Measurements from ENCODE around the gene HMG20A.

DNA sequence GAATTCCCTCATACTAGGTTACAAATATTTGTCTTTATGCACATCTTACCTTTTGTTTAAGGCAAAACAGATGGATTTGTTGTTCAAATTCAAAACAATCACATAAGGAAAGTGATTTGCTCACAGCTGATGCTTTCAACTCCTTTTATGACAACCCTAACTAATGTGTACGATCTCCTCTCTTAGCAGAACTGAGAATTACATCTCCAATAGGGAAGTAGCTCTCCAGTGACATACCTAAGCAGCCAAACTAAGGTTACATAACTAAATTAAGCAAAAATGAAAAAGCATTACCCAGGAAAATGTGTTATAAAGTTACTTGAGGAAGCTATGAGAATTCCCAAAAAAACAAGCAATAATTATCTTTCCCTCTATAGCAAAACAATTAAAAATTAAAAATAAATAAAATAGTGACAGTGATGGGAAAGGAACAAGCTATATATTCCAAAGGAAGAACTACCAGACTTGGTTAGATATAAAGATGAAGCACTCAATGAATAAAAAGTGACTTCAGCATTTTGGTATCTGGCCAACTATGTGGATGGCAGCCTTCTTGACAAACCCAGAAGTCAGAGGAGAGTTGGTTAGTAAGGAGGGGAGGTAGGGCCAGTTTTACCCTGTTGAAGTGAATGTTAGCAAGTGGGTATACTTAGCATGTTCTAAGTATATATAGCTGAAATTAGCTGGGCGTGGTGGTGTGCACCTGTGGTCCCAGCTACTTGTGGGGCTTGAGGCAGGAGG lies 33.2 kb upstream of the HMG20A start:
- TF ChIP-seq POLR2A (IDR thresholded peaks at IDR 0.05; ENCODE audit: low read depth, low read length) (no peak), GABPA (IDR thresholded peaks at IDR 0.05; ENCODE audit: low read depth) (no peak), NR2C1 (IDR thresholded peaks at IDR 0.05) (no peak), YY1 (IDR thresholded peaks at IDR 0.05; ENCODE audit: low read depth, low read length) (no peak), IKZF1 (conservative IDR thresholded peaks at IDR 0.05) (no peak), ZNF384 (IDR thresholded peaks at IDR 0.05; ENCODE audit: borderline replicate concordance, low read depth, low read length) (no peak), TAF1 (IDR thresholded peaks at IDR 0.05; ENCODE audit: borderline replicate concordance, low read depth, low read length) (no peak), ZBED1 (IDR thresholded peaks at IDR 0.05; ENCODE audit: borderline replicate concordance) (no peak), HDGF (IDR thresholded peaks at IDR 0.05) (no peak)
- TF ChIP-seq, protein P1, sequence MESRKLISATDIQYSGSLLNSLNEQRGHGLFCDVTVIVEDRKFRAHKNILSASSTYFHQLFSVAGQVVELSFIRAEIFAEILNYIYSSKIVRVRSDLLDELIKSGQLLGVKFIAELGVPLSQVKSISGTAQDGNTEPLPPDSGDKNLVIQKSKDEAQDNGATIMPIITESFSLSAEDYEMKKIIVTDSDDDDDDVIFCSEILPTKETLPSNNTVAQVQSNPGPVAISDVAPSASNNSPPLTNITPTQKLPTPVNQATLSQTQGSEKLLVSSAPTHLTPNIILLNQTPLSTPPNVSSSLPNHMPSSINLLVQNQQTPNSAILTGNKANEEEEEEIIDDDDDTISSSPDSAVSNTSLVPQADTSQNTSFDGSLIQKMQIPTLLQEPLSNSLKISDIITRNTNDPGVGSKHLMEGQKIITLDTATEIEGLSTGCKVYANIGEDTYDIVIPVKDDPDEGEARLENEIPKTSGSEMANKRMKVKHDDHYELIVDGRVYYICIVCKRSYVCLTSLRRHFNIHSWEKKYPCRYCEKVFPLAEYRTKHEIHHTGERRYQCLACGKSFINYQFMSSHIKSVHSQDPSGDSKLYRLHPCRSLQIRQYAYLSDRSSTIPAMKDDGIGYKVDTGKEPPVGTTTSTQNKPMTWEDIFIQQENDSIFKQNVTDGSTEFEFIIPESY (IDR thresholded peaks at IDR 0.05), result no peak
- TF ChIP-seq, protein P2, sequence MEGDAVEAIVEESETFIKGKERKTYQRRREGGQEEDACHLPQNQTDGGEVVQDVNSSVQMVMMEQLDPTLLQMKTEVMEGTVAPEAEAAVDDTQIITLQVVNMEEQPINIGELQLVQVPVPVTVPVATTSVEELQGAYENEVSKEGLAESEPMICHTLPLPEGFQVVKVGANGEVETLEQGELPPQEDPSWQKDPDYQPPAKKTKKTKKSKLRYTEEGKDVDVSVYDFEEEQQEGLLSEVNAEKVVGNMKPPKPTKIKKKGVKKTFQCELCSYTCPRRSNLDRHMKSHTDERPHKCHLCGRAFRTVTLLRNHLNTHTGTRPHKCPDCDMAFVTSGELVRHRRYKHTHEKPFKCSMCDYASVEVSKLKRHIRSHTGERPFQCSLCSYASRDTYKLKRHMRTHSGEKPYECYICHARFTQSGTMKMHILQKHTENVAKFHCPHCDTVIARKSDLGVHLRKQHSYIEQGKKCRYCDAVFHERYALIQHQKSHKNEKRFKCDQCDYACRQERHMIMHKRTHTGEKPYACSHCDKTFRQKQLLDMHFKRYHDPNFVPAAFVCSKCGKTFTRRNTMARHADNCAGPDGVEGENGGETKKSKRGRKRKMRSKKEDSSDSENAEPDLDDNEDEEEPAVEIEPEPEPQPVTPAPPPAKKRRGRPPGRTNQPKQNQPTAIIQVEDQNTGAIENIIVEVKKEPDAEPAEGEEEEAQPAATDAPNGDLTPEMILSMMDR (IDR thresholded peaks at IDR 0.05 in 2 of 3, conservative IDR thresholded peaks at IDR 0.05 in 1 of 3; ENCODE audit: control insufficient read depth in 2 of 3, extremely low read depth in 1 of 3, insufficient read depth in 1 of 3, low read depth in 3 of 3, low read length in 3 of 3), result no peak
- TF ChIP-seq, protein P3, sequence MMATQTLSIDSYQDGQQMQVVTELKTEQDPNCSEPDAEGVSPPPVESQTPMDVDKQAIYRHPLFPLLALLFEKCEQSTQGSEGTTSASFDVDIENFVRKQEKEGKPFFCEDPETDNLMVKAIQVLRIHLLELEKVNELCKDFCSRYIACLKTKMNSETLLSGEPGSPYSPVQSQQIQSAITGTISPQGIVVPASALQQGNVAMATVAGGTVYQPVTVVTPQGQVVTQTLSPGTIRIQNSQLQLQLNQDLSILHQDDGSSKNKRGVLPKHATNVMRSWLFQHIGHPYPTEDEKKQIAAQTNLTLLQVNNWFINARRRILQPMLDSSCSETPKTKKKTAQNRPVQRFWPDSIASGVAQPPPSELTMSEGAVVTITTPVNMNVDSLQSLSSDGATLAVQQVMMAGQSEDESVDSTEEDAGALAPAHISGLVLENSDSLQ (IDR thresholded peaks at IDR 0.05), result no peak
- TF ChIP-seq, protein P4, sequence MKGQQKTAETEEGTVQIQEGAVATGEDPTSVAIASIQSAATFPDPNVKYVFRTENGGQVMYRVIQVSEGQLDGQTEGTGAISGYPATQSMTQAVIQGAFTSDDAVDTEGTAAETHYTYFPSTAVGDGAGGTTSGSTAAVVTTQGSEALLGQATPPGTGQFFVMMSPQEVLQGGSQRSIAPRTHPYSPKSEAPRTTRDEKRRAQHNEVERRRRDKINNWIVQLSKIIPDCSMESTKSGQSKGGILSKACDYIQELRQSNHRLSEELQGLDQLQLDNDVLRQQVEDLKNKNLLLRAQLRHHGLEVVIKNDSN (IDR thresholded peaks at IDR 0.05; ENCODE audit: borderline replicate concordance, extremely low read length, insufficient read depth, low read depth, low read length), result no peak
- TF ChIP-seq, protein P5, sequence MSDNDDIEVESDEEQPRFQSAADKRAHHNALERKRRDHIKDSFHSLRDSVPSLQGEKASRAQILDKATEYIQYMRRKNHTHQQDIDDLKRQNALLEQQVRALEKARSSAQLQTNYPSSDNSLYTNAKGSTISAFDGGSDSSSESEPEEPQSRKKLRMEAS (IDR thresholded peaks at IDR 0.05; ENCODE audit: low read depth, low read length), result no peak
